HUES6 (cell line): ENCODE measurements around the gene GAS2L1.
A peak's percentile ranks its signal among the peaks of the same experiment; 100 is the strongest.

Experiments
- H3K27ac ChIP-seq: 2 replicates; pipeline ENCODE4 v1.7.0; 2013; ENCODE audit warnings: low read depth, mild to moderate bottlenecking, low read length, inconsistent platforms
- H3K27me3 ChIP-seq: 2 replicates; pipeline ENCODE4 v1.6.1; 2013; ENCODE audit warnings: low read length; ENCODE audit not compliant: control insufficient read depth, insufficient read depth
- H3K36me3 ChIP-seq: 2 replicates; pipeline ENCODE4 v1.6.1; 2013; ENCODE audit warnings: low read length; ENCODE audit not compliant: control insufficient read depth, insufficient read depth
- H3K4me1 ChIP-seq: 2 replicates; pipeline ENCODE4 v1.6.1; 2013; ENCODE audit warnings: low read length; ENCODE audit not compliant: control insufficient read depth, insufficient read depth
- H3K4me3 ChIP-seq: 2 replicates; pipeline ENCODE4 v1.5.1; 2013; ENCODE audit warnings: low read depth, low read length
- H3K9ac ChIP-seq: one replicate; pipeline ENCODE4 v1.6.1; 2013; ENCODE audit warnings: mild to moderate bottlenecking, low read length
- H3K9me3 ChIP-seq: 2 replicates; pipeline ENCODE4 v1.6.1; 2013; ENCODE audit warnings: low read depth, low read length; ENCODE audit not compliant: control insufficient read depth, insufficient read depth

Gene GAS2L1

DNA sequence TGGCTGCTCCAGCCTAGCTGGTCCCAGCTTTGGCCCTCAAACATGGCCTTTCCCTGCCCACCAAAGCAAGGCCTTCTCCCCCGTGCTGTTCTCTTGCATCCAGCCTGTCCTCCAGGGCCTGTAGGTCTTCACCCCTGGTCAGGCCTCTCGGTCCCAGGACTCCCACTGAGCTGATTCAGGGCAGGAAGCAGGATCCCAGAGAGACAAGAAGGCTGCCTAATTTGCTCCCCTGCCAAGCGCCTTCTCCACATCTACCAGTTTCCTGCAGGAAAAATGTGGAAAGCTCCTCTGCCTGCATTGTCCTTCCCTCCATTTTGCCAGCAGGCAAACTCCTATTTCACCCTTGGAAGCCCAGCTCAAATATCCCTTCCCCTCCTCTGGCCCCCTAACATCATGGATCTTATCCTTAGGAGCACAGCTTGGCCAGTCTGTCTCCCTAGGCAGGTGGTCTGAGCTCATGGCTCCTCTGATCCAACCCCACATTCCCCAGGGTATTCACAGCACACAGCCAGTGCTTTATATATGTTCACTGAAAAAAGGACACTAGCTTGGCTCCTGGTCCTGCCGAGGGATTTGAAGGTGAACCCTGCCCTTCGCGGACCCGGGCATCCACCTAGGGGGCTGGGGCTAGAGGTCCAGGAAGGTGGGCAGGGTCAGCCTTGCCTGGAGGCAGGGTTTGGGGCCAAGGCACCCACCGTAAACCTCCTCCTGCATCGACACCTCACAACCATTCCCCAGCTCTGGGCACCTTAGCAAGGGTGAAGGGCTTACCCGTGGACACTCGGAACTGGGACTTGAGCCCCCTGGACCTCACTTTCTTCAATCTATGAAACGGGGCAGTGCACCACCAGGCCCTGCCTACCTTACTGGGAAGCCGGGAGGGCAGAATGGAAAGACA, 39.6 kb upstream of the GAS2L1 start:
- H3K36me3 ChIP-seq: peaks cover 60% of the 10 kb centered on the region
- H3K4me3 ChIP-seq: peak overlapping the region; percentile 81
- H3K4me1 ChIP-seq: peaks cover 28% of the 10 kb centered on the region
- H3K27ac ChIP-seq: peak overlapping the region; percentile 100
- peak overlapping the region; percentile 99 for H3K9ac ChIP-seq
- H3K27me3 ChIP-seq: no peaks in the 10 kb centered on the region
- no peaks in the 10 kb centered on the region for H3K9me3 ChIP-seq

DNA sequence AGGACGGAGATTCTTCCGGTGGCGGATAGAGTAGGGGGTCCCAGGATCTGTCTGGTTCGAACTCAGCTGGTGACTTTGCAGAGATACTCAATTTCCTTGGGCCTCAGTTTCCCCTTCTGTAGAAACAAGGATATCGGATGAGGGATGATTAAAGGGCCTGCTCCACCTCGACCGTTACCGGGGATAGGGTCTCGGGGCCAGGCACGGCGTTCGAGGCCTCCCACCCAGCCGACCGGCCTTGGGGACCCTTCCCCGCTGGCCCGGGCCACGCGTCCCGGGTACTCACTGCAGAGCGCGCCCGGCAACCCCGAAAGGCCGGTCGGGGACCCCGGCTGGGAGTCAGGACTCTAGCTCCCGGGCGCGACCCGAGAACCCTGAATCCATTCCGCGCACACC, 39.0 kb upstream of the GAS2L1 start:
- peak overlapping the region; percentile 100 for H3K27ac ChIP-seq
- H3K27me3 ChIP-seq: no peaks in the 10 kb centered on the region
- H3K36me3 ChIP-seq: peaks cover 66% of the 10 kb centered on the region

DNA sequence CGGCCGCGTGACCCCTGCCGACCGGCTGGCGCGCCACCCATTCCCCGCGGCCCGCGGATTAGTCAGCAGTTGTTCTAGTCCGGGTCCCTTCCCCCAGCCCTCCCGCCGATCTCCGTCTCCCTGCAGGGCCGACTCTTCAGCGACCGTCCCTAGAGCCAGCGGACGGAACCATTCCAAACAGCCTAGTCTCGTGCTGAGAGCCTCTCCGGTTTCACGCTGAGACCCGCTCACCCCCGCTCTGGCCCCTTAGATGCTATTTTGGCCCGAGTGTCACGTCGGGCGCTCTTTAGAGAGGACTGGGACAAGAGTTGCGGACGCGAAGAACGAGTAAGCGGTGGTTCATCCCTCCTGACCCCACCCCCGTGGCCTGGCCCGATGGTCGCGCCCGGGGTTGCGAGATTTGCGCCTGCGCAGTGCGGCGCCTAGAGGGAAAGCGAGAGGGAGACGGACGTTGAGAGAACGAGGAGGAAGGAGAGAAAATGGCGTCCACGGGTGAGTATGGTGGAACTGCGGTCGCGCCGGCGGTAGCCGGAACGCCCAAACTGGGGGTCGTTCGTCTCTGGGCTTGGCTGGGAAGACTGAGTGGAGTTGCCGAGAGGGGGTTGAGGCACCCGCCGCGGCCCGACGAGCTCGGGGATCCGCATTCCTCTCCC, 38.5 kb upstream of the GAS2L1 start, which contains the start of the genes EWSR1 and RHBDD3:
Gene EWSR1 (plus strand): TSS at position 411 of the 653 bp plus-strand sequence. CDS start 69 bp downstream, at position 480.
Gene RHBDD3 (minus strand): TSS at position 124 of the 653 bp plus-strand sequence. CDS start 2,355 bp downstream, outside the sequence.
- Histone ChIP-seq H3K4me3 (peak within 1 kb of the TSS; percentile 81), H3K4me1 (peaks cover 28% of the 10 kb centered on the region), H3K27me3 (no peaks in the 10 kb centered on the region), H3K36me3 (peaks cover 72% of the 10 kb centered on the region), H3K9me3 (no peaks in the 10 kb centered on the region), H3K9ac (peak within 1 kb of the TSS; percentile 99), H3K27ac (peak within 1 kb of the TSS; percentile 100)

More for the DNA sequence above, 39.0 kb upstream of the GAS2L1 start:
- H3K4me1 ChIP-seq: peaks cover 28% of the 10 kb centered on the region
- H3K9ac ChIP-seq: peak overlapping the region; percentile 99
- H3K4me3 ChIP-seq: peak overlapping the region; percentile 81
- H3K9me3 ChIP-seq: no peaks in the 10 kb centered on the region

DNA sequence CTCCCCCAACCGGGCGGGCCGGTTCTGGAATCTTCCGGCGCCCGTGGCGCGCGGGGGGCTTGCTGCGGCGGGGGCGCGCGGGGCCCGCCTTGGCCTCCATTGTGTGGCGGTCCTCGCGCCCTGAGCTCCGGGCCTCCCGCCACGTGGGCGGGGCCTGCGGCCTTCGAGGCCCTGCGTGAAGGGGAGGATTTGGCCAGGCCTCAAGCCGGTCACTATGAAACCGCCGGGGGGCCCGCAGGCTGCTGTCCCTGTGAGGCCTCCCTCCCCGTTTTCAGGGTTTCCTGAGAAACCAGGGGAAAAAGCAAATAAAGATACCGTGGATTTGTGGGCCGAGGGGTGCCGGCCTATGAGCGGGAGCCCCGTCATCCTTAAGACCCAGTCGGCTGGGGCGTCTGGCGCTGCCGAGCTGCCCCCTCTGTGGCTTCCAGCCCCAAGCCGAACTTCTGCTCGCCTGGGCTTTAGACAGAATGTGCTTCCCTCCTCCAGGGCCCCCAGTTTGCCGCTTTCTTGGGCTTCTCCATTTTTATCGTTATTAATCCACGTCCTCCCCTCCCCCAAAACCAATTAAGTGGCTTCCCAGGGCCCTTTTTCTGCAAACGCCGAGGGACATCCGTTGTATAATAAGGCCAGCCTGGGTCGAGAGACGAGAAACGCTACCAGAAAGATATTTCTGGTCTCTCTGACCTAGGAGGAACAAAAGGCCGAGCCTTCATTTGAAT, 37.8 kb upstream of the GAS2L1 start:
- no peaks in the 10 kb centered on the region for H3K9me3 ChIP-seq
- peaks cover 75% of the 10 kb centered on the region for H3K36me3 ChIP-seq
- peak overlapping the region; percentile 100 for H3K27ac ChIP-seq
- H3K4me3 ChIP-seq: peak overlapping the region; percentile 81
- H3K27me3 ChIP-seq: no peaks in the 10 kb centered on the region
- peak overlapping the region; percentile 99 for H3K9ac ChIP-seq
- peaks cover 28% of the 10 kb centered on the region for H3K4me1 ChIP-seq

DNA sequence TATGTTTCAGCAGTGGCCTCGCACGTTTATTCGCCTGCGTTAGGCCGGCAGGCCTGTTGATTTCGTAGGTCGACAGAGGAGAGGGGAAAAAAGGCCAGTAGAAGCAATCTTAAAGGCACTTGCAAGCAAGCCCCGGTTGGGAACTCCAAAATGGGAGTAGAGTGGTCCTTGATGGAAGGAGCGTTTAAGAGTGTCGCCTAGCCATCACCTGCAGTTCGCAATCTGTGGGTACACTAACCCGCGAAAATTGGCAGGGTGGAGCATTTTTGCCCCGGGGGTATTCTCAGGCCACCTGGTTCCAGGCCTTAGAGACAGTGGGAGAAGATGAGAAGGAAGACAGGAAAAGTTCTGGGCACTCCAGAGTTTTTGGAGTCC, 37.2 kb upstream of the GAS2L1 start:
- H3K36me3 ChIP-seq: peaks cover 75% of the 10 kb centered on the region
- peak overlapping the region; percentile 99 for H3K9ac ChIP-seq
- peak overlapping the region; percentile 81 for H3K4me3 ChIP-seq
- peaks cover 28% of the 10 kb centered on the region for H3K4me1 ChIP-seq
- H3K27me3 ChIP-seq: no peaks in the 10 kb centered on the region
- H3K9me3 ChIP-seq: no peaks in the 10 kb centered on the region
- H3K27ac ChIP-seq: peak overlapping the region; percentile 100

DNA sequence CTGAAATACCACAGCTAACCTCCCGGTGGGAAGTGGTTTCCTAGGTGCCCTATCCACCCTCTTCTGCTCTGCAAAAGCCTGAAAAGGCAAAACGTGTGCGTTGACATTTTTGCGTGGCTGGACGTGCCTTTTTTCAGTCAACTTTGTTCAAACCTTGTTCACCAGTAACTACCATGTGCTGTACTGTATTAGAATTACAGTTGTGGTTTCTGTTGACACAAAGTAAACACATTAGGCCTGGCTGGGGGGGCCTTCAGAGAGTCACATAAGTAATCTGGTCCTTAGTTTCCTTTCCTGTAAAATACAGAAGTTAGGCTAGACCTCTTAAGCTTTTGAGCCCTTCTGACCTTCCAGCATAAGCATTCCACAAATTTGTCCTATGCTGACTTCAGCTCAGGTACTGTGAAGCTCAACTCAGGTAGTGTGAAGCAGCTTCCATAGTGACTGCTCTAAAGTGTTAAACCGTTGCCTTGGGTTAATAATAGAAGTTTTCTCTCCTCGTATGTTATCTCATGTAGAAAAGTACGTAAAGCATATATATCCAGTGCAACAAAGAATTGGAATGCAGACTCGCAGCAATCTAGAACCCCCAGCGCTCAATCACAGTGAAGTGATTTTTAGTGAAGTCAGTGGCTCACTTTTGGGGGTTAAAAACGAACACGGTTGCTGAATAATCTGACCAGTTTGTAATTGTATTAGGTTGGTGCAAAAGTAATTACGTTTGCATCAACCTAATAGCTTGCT, 36.5 kb upstream of the GAS2L1 start:
- Histone ChIP-seq H3K4me1 (peaks cover 28% of the 10 kb centered on the region), H3K9me3 (no peaks in the 10 kb centered on the region)

DNA sequence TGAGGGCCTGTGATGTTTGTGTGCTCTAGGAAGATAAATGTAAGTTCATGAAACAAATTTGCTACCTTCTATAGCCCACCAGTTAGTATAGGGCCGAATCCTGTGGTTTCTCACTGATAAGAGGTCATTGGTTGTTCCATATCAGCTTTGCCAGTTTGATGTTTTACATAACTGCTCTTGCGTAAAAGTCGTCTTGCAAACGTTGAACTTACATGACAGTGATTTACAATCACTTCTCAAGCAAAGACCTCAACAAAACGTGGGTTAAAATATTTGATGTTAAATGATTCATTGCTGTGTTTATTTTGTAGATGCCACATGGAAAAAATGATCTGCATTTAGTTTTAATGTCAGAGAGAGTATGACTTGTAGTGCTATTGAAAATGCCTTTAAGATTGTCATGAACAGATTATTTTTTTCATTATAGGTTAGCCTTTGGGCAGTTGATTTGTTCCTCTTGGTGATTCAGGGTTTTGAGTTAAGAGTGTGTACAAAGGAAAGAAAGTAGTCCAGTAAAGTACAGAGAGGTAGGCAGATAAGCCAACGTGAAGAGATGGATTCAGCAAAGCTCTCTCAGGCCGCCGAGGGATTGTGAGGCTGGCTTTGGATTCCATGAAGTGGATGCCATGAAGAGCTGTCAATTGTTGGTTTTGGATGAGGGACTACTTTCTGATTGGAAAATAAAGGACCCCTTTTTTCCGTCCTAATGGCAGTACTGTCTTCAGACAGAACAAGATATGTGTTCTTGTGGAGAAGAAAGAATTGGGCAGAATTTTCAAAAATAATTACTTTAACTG, 35.8 kb upstream of the GAS2L1 start:
- no peak overlapping the region for H3K27ac ChIP-seq
- H3K9ac ChIP-seq: peak overlapping the region; percentile 99
- no peaks in the 10 kb centered on the region for H3K9me3 ChIP-seq
- H3K4me3 ChIP-seq: peak overlapping the region; percentile 81
- peaks cover 78% of the 10 kb centered on the region for H3K36me3 ChIP-seq
- H3K27me3 ChIP-seq: no peaks in the 10 kb centered on the region
- H3K4me1 ChIP-seq: peaks cover 28% of the 10 kb centered on the region

More for the DNA sequence above, 36.5 kb upstream of the GAS2L1 start:
- Histone ChIP-seq H3K27me3 (no peaks in the 10 kb centered on the region), H3K36me3 (peaks cover 77% of the 10 kb centered on the region), H3K9ac (peak overlapping the region; percentile 99), H3K4me3 (peak overlapping the region; percentile 81), H3K27ac (no peak overlapping the region)

DNA sequence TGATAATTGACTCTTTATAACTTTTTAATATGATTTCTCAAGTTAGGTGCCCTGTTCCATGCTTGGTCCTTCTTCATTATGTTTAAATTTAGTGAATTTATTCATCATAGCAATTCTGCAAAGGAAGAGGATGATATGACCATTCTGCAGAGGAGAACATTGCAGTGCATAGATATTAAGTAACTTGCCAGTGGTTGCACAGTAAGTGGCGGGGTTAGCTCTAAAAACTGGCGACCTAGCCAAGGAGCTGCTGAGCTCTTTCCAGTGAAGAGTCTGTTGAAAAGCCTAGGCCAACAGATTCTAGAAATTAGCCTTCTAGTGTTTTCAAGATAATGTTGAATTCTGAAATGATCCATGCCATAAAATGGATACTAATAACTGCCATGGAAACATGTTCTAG, 33.8 kb upstream of the GAS2L1 start:
- H3K27ac ChIP-seq: no peak overlapping the region
- no peak overlapping the region for H3K4me3 ChIP-seq
- no peak overlapping the region for H3K9ac ChIP-seq
- H3K4me1 ChIP-seq: peaks cover 15% of the 10 kb centered on the region
- H3K36me3 ChIP-seq: peaks cover 89% of the 10 kb centered on the region
- H3K9me3 ChIP-seq: no peaks in the 10 kb centered on the region
- no peaks in the 10 kb centered on the region for H3K27me3 ChIP-seq

DNA sequence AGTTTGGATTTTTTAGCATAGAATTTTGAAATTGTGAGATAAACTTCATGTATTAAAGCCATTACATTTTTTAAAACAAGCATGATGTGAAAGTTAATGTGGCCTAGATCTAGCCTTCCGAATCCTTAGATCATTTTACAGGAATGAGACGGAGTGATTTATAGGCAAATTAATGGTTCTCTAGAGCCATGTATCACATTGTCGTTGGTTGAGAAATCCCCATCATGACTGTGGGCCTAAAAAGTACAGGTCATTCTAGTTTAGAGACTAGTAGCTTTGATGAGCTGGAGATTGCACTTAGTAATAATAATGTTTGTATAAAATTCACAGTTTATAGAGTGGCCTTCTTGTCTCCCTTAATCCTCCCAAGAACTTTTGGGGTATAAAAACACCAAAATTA, 31.3 kb upstream of the GAS2L1 start:
- Histone ChIP-seq H3K36me3 (peaks cover 100% of the 10 kb centered on the region), H3K4me3 (no peak overlapping the region), H3K9me3 (no peaks in the 10 kb centered on the region), H3K27ac (no peak overlapping the region), H3K9ac (no peak overlapping the region), H3K27me3 (no peaks in the 10 kb centered on the region), H3K4me1 (peaks cover 8% of the 10 kb centered on the region)
